ENCODE results near the gene SH3BP4.

GRCh38 chr2:234910186-234910679 lies 41.6 kb upstream of the SH3BP4 start:
- TF ChIP-seq POLR2AphosphoS5 (IDR thresholded peaks at IDR 0.05): no peak
- TF ChIP-seq, protein P1, sequence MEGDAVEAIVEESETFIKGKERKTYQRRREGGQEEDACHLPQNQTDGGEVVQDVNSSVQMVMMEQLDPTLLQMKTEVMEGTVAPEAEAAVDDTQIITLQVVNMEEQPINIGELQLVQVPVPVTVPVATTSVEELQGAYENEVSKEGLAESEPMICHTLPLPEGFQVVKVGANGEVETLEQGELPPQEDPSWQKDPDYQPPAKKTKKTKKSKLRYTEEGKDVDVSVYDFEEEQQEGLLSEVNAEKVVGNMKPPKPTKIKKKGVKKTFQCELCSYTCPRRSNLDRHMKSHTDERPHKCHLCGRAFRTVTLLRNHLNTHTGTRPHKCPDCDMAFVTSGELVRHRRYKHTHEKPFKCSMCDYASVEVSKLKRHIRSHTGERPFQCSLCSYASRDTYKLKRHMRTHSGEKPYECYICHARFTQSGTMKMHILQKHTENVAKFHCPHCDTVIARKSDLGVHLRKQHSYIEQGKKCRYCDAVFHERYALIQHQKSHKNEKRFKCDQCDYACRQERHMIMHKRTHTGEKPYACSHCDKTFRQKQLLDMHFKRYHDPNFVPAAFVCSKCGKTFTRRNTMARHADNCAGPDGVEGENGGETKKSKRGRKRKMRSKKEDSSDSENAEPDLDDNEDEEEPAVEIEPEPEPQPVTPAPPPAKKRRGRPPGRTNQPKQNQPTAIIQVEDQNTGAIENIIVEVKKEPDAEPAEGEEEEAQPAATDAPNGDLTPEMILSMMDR (IDR thresholded peaks at IDR 0.05): no peak

All from gastroesophageal sphincter (tissue), 3 donors.